Measurements from ENCODE around the gene CST9.
"Not testable (repeated sequence)": the region's sequence is repeated elsewhere in the genome, so short reads cannot be mapped to it uniquely, and the experiment has no call there.

CST9 gene

DNA sequence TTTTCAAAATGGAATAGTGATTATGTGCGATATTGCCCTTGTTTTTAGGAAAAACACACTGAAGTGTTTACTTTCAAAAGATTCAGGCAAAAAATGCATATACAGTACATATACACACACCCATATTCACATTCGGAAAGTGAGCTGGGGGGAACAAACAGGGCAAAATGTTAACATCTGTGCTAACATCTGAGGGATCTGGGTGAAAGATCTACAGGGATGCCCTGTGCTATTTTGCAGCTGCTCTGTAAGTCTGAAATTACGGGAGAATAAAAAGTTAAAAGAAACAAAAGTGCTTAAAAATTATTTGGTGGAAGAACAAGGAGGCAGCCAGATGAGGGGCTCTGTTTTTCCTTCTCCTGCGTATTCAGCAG lies 31.2 kb upstream of the CST9 start:
- DNase-seq: no peak

DNA sequence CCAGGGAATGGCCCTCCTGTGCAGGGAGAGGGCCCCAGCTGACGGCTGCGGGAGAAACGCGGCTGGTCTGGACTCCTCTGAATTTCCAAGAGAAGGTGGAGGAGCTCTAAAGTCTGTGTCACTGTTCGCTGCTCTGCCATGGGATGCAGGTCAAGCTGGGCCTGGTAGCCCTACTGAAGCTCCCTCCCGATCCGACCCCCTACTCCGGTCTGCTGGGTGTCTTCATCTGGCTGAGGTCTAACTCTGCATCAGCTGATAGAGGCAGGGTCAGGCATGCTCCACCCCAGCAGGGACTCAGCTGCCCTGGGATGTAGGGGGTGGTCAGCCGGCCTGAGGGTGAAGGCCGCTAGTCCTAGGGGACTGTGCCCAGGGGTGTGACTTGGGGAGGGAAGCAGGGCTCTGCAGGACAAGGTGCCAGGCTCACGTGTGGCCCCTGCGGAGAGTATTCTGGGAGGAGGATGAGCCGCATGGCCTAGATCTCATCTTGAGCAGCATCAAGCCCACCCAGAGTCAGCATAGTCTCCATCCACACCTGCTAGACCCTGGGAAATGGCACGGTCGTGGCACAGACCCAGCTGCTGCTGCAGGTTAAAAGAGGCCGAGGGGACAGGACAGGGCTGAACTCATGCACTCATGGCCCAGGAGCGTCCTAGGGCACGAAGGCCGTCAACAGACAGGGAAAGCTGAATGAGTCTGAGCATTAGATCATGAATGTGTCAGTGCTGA lies 30.6 kb upstream of the CST9 start:
- no peak for DNase-seq

DNA sequence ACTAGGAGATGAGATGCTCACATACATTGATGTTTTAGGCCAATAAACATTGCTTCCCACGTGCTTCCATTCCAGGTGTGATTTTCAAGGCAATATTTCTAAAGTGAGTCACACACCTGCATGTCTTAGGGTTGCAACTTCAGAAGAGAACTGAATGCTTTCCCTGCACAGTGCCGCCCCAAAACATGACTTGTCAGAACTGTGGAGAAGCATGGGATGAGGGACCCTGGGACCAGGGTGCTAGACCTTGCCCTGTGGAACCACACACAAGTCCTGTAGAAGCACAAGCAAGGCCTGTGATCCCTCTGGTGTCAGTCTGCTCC lies 30.0 kb upstream of the CST9 start:
- not testable (repeated sequence) for DNase-seq

DNA sequence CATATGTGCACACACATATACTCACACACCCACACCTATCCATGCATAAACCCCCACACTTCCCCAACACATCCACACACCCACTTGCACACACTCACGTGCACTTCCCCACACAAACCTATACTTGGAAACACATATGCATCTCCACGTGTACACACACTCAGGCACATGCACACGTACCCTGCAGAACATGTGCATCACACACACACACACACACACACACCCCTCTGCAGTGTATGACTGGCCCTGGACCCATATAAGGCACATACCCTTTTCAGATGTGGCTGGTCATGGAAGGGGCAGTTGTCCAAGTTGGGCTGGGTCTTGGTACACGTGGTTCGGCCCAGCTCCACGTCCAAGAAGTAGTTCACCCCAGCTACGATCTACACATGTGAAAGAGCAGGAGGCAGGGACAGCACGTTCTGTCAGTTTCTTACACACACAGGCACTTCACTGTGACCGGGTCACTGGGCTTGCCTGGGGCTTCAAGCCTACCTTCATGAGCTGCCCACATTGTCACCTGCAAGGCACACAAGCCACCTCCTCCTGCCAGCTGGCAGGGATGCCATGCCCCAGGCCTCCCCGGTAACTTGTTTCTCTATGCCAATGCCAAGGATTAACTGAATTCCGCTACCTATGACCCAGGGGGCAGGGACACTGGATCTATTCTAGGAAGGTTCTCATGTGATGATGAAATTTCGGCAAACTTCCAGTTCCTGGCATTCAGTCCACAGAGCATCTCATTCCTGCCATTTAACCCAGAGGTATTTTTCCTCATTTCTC lies 29.5 kb upstream of the CST9 start:
- no peak for DNase-seq

DNA sequence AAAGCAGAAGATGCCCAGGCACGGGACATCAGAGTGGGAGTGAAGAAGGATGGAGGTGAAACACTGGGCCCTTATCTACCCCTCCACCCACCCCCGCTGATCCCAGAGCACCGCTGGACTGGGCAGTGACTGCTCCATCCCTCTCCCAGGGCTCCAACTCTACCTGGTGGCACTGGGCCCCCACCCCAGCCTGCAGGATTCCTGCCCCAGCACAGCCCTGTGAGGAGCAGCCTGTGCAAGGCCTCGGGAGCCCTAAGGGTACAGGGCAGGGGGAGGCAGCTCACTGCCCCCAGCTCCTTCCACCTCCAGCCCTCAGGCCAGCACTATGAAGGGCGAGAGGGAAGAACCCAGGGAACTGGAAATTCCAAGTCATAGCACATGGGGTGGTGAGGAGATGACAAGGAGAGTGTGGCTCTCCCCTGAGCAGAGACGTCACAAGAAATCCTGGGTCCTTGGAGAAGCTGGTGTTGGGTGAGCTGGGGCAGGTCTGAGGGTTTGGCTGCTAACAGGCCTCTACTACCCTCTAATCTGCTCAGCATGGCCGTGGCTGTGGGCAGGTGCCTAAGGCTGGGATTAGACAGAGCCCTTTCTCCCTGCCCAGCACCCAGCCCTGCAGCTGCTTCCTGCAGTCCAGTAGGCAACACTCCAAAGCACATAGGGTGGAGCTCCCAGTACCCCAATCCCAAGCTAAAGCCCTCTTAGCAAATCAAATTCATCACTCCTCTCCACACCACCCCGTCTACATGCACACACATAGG lies 28.5 kb upstream of the CST9 start:
- DNase-seq: no peak

DNA sequence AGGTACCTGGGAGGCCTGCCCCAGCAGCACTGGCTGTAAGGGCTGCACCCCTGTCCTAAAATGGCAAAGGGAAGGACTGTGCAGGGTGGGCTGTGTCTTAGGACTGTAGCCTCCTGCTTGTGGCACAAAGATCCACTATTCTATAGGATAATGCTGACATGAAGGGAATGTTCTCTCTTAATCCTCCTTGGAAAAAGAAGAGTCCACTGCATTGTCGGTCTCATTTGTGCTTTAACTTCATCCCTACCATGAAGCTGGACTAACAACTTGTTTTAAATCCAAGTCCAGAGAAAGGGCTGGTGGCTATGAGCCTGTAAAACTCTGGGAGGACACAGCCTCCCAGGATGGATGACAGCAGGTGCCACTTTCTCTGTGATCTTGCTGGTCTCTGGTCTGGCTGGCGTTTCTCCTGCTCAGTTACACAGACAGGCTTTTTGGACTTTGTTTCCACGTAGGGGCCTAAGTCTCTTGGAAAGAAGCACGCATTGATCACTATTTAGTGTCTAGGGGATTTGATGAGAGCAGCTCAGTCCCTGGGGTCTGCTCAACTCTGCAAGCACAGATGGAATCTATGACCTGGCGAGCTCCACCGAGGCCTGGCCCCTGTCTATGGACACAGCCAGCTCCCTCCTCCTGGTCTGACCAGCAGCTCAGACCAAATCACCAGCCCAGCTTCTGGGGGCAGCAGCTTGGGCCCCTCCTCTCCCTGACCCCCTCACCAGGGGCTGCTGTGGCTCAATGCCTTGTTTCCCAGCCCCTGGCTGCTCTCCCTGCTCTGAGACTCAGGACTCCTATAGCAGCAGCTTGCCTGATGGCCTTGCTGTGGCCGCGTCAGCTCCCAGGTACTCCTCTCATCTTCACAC lies 27.2 kb upstream of the CST9 start:
- DNase-seq: no peak

DNA sequence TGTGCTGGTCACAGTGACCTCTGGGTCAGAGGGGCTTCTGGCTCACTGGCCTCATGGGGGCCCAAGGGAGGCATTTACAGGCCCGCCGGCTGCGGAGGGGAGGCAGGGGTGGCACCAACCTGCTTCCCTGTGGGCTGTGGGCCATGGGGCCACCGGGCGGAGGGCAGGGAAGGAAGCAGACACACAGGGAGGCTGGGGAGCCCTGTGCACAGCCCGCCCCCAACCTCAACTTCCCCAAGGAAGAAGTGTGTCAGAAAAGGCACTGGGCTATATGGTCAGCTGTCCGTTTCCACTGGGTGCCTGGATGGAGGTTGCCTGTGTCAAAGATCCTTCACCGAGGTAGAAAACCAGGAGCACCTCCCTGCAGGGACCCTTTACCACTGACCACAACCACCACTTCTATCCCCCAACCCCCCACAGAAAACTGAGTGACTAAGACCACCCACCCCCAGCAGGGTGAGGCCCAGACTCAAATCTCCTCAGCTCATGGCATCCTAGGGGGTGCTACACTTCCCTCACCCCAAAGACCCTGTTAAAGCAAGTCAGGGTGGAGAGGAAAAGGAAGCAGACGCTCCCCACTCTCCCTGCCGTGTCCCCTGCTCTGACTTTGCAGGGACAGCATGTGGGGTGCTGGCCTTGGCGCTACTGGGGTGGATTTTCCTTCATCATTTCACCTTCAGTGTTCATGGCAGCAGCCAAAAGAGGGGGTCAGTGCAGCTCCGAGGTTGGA lies 26.4 kb upstream of the CST9 start:
- no peak for DNase-seq

DNA sequence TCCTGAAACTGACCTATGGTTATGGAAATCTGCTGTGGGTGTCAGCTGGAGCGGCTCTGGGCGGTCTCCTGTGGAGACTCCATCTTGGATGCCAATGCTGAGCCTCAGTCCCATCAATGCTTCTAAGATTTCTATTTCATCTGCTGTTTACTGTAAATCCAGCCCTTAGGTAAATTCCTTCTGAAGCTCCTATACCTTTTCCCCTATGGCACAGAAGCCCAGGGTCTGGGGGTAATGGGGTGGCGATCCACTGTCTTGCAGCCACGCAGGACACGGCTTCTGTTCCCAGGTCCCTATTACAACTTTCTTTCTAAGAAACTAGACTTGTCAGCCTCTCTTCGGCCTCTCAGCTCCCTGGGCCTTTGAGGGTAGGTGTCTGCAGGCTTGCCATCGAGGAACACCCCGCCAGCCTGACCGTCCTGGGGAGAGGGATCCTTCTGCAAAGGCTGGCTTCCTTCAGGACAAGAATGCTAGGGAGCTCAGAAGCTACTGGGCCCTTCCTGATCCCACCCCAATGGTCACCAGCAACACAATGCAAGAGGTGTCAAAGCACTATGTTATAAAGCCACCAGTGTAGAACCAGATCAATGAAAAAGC lies 25.6 kb upstream of the CST9 start:
- DNase-seq: no peak

DNA sequence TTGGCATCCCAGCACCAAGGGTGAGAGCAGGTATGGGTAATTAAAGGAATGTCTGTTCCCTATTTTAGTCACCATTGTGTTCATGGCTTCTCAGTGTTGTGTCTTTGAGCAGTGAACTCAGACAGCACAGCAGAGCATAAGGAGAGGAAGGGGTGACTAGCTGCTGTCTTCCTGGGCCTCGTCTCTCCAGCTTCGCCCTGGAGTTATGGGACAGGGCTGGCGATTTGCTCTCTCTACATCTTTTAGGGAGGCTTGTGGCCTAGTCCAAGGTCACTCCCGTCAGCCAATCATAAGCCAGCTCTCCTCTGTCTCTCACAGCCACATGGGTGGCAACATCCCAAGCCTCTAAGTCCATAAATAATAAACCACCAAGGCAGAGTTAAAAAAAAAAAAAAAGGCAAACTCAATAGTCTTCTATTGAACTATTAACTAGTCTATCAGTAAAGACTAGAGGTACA lies 24.7 kb upstream of the CST9 start:
- no peak for DNase-seq

DNA sequence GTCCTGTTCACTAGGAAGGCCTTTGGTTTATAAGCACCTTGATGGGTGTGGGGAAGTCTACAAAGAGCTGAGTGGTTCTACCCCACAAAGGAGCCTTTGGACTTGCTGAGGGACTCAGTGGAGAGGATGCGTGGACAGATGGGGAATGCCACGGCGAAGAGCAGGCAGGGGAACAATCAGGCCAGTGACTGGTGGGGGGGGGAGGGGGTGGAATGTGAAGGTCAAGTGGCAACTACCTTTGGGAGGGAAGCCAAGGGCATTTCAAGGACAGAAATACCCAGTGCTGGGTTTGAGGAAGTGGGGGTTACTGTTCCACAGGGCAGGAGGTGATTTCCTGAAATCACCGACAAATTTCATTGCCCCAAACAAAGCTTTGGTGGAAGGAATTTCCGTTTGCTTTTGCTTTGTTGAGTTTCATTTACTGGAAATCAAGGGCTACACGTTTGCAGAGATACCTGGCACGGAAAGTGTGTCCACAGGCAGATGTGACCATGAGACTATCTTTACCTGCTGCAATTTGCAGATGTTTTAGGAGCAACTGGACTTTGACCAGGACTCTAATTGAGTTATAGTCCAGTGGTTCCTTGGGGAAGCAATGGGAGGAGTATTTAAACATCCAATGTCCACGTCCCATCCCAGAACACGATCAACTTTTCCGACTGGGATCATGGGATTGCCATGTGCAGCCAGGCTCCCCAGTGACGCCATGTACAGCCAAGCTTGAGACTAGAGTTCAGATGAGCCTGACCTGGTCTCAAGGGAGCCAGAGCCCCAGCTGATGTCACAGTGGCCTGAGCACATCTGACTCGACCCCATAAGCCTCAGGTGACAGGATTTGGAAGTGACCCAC lies 24.1 kb upstream of the CST9 start:
- no peak for DNase-seq

DNA sequence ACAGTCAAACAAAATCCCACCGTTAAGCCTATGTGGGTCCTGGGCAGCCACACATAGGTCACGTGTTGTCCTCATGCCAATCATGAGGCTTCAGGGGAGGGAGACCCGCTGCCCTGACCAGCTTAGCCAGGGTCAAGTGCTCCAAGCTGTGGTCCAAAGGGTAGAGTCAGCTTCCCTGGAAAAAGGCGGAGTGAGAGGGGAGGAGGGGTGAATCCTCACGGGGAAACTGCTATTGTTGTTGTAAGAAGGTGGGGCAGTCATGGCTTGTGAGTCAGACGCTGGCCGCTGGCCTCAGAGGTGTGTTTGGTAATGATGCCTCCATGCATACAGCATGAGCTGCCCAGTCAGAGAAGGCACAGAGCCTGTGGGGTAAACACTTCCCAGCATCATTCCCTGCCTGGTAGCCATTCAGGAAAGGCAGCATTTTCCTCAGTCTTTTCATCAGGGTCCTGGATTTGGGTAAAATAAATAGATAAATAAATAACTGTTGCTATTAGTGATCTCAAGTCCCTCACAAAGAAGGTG lies 23.4 kb upstream of the CST9 start:
- no peak for DNase-seq

DNA sequence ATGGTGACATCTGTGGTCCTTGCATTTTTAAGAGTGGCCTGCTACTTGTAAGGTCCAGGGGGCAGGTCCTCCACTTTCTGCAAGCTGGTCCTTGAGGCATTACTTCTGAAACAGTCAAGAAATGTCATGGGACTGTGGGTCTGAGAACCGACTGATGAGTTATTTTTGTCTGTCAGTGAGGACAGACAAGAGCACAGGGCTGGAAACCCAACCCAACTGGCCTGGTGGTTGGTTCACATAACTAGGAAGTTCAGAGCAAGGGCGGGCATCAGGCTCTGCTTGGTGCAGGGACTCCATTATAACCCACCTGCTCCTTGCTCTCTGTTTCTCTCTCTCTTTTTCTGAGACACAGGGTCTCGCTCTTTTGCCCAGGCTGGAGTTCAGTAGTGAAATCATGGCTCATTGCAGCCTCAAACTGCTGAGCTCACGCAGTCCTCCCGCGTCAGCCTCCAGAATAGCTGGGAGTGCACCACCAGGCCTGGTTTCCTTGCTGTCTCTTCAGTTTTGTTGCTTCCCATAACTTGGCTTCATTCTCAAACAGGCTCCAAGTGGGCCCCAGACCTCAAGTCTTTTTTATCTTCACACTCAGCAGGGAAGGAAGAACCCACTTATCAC lies 22.8 kb upstream of the CST9 start:
- no peak for DNase-seq

DNA sequence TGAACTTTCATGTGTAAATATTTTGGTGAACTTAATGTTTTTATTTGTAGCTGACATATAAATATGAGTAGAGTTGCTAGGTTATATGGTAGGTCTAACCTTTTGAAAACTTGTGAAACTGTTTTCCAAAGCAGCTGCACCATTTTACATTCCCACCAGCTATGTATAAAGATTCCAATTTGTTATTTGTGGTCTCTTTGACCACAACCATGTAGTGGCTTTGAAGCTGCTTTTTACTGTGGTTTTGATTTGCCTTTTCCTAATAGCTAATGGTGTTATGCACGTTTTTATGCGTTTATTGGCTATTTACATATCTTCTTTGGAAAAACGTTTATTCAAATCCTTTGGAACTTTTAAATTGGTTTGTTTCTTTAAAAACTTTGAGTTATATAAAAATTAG lies 21.8 kb upstream of the CST9 start:
- DNase-seq: no peak

DNA sequence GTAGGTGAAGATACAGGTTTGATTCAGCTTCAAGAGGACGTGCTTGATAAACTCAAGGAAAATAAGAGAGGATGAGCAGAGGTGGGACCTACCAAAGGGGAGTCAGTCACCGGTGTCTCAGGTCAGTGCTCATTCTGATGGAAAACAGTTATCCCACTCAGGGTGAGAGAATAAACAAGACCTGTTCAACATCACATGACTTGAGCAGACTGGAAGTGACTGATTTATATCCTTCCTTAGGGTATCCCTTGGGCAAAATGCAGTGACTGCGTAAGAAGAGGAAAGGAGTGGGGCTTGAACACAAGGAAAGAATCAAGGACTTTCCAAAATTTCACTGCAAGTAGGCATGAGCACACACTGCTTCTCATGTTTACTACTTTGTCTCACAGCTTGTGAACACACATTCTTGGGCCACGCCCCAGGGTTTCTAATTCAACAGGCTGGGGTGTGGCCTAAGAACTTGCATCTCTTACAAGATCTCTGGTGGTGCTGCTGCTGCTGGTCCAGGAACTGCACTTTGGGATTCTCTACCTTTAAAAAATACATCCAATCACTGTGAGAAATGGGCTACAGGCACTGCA lies 20.4 kb upstream of the CST9 start:
- DNase-seq: no peak

DNA sequence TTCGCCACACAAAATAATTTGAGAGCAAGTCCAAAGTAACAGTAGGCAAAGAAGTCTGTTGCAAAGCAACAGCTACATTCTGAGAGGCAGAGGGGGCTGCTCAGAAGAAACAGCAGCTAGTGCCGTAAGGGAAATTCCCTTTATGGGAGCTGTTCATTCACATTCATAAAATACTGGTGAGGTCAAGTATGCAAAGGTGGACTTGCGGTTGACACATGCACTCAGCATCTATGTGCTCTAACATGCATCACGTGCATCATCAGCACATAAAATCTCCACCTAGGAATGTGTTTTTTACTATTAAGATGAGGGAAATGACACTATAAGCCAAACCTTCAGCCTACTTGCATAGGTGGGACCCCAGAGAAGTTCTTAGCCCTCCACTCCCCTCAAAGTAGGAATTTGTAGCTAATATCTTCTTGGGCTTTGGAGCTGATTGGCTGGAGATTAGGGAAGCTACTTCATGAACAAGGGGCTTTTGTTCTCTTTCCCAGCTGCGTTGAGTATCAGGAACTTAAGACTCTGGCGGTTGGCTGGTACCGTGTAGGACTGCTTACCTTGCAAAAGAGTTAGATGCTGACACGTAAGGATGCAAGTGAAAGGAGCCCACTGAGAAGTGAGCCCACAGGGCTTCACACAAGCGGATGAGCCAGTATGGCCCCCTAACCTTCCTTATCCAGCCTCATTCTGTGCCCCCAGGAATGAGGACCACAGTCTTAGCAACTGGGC lies 19.7 kb upstream of the CST9 start:
- no peak for DNase-seq

DNA sequence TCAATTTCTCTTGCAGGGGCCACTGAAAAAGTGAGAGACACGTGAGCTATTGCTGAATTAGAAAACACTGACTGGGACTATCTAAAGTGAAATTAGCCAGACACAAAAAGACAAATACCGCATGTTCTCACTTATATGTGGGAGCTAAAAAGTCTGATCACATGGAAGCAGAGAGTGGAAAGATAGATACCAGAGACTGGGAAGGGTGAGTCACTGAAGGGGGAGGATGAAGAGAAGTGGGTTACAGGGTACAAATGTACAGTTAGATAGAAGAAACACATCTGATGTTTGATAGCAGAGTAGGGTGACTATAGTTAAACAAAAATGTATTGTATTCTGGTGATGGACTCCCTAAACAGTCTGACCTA lies 18.6 kb upstream of the CST9 start:
- DNase-seq: no peak

DNA sequence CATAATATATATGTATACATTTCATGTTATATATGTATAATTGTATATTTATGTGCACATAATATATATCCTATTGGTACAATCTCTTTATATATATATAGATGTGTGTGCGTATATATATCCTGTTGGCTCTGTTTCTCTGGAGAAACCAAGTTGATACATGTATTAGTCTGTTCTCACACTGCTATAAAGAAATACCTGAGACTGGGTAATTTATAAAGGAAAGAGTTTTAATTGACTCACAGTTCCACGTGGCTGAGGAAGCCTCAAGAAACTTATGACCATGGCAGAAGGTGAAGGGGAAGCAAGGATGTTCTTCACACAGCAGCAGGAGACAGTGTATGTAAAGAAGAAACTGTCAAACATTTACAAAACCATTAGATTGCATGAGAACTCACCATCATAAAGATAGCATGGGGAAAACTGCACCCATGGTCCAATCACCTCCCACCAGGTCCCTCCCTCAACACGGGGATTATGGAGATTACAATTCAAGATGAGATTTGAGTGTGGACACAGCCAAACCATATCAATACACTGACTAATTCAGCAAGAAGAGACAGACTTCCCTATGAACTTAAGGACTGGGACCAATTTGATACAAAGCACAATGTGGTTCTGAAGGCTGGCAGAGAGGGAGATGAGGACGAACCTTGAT lies 18.1 kb upstream of the CST9 start:
- DNase-seq: no peak

DNA sequence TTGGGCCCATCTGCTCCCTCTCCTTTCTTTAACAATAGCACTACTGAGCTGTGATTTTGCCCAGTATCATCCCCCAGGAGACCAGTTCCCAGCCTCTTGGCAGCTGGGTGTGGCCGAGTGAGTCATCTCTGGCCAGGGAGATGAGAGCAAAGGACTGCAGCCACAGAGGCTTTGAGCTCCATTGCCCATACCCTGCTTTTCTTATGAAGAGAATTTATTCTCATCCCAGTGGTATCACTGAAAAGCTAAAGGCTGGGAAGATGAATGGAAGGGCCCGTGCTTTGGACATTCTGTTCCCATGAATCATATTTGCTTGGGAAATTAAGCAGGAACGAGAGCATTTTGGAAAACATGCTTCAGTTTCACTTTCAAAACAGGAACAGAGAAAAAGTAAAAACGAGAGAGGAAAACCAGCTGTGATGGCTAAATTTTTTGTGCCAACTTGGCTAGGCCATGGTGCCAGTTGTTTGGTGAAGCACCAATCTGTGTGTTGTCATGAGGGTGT lies 17.2 kb upstream of the CST9 start:
- peak; percentile 70 for DNase-seq

Data from NCI-H446 treated with DMSO at 0.1 percent for 48 hours (cell line).